BJ (cell line): ENCODE results near the gene GPR32. TPM values are rescaled to one million over a fixed set of nuclear protein-coding genes. Genes with fewer than 3 reads are reported as not detected.
"Not testable (repeated sequence)": the region's sequence is repeated elsewhere in the genome, so short reads cannot be mapped to it uniquely, and the experiment has no call there.

Experiments used
- CTCF ChIA-PET: fragments of 350-600 bp; formaldehyde crosslinking; extraction: SDS; loops from one replicate; lab custom pipeline; 2021; ENCODE audit warnings: antibody characterized with exemption, inconsistent platforms; lab: Yijun Ruan, JAX
- POLR2A ChIA-PET: fragments of 300-600 bp; sonication (Branson Sonifier 250); formaldehyde crosslinking; extraction: SDS; loops from one replicate; lab custom pipeline; 2021; ENCODE audit warnings: antibody characterized with exemption; lab: Charles Lee
- DNase-seq: peaks from one replicate; pipeline ENCODE4 v3.0.0-alpha.2; 2011; ENCODE audit warnings: low read depth
- H3K27me3 ChIP-seq: 2 replicates; pipeline ENCODE4 v1.6.0; 2011; ENCODE audit warnings: low read length; ENCODE audit not compliant: control insufficient read depth, insufficient read depth
- H3K36me3 ChIP-seq: 2 replicates; pipeline ENCODE4 v1.5.1; 2011; ENCODE audit warnings: low read length; ENCODE audit not compliant: control insufficient read depth, insufficient read depth
- H3K4me3 ChIP-seq: 2 replicates; pipeline ENCODE4 v1.5.1; 2011; ENCODE audit warnings: low read depth, mild to moderate bottlenecking, control low read depth, low read length
- polyA plus RNA-seq: library from polyadenylated mRNA; depleted of rRNA; stranded (reverse); fragments of >200 nt; gene quantifications from 2 replicates; pipeline ENCODE4 v1.2.3, GENCODE V29; 2011
- TF ChIP-seq, protein P1 (sequence below): IDR thresholded peaks from 2 replicates; pipeline ENCODE4 v1.5.1; 2011; ENCODE audit warnings: low read depth, mild to moderate bottlenecking, control low read depth, inconsistent platforms, low read length, moderate library complexity; ENCODE audit not compliant: insufficient read depth

GPR32 gene
- polyA plus RNA-seq, 1 experiment: not detected

GRCh38 chr19:50739914-50740426, 30.3 kb upstream of the GPR32 start:
- no peak for DNase-seq
- peaks cover 2% of the 10 kb centered on the region for H3K27me3 ChIP-seq
- POLR2A ChIA-PET: no interaction called here
- TF ChIP-seq, protein P1, sequence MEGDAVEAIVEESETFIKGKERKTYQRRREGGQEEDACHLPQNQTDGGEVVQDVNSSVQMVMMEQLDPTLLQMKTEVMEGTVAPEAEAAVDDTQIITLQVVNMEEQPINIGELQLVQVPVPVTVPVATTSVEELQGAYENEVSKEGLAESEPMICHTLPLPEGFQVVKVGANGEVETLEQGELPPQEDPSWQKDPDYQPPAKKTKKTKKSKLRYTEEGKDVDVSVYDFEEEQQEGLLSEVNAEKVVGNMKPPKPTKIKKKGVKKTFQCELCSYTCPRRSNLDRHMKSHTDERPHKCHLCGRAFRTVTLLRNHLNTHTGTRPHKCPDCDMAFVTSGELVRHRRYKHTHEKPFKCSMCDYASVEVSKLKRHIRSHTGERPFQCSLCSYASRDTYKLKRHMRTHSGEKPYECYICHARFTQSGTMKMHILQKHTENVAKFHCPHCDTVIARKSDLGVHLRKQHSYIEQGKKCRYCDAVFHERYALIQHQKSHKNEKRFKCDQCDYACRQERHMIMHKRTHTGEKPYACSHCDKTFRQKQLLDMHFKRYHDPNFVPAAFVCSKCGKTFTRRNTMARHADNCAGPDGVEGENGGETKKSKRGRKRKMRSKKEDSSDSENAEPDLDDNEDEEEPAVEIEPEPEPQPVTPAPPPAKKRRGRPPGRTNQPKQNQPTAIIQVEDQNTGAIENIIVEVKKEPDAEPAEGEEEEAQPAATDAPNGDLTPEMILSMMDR: no peak
- no peaks in the 10 kb centered on the region for H3K36me3 ChIP-seq
- CTCF ChIA-PET: no interaction called here
- no peak overlapping the region for H3K4me3 ChIP-seq

DNA sequence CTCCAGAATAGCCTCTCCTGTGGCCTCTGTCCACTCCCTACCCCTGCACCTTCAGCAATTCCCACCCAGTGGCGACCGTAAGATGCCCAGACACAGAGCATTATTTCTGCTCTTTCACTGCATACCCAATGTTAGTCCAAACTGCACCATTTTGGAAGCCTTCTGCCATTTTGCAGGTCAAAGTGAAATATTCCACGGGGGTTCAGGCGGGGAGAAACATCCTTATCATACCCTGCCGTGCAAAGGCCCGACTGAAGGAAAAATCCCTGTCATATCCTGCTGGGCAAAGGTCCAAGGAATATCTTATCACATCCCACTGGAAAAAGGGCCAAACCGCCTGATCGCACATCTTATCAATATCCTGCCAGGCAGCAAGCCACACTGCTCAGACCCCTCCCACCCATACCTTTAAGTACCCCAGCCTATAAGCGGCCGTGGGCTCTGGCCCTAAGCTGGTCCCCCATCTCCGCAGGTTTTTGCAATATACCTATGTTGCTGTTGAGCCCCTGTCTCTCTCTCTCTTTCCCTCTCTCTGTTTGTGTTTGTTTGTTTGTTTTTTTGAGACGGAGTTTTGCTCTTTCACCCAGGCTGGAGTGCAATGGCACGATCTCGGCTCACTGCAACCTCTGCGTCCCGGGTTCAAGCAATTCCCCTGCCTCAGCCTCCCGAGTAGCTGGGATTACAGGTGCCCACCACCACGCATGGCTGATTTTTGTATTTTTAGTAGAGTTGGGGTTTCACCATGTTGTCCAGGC, 28.9 kb upstream of the GPR32 start:
- H3K36me3 ChIP-seq: no peaks in the 10 kb centered on the region
- ChIA-PET CTCF (interaction anchor here (0.6 to 0.9 kb wide), 2 partner anchors 16 to 252 kb away, joined by 3 to 4 read pairs; no protein-coding TSS in a partner anchor), POLR2A (no interaction called here)
- no peak overlapping the region for H3K4me3 ChIP-seq
- TF ChIP-seq, protein P1: no peak
- no peak for DNase-seq
- H3K27me3 ChIP-seq: peaks cover 2% of the 10 kb centered on the region

- DNase-seq: no peak
- Histone ChIP-seq H3K4me3 (no peak overlapping the region), H3K27me3 (peaks cover 2% of the 10 kb centered on the region), H3K36me3 (no peaks in the 10 kb centered on the region)
- TF ChIP-seq, protein P1: no peak
- CTCF ChIA-PET: no interaction called here
- POLR2A ChIA-PET: no interaction called here
Measured at GRCh38 chr19:50743537-50743936, 26.7 kb upstream of the GPR32 start.

DNA sequence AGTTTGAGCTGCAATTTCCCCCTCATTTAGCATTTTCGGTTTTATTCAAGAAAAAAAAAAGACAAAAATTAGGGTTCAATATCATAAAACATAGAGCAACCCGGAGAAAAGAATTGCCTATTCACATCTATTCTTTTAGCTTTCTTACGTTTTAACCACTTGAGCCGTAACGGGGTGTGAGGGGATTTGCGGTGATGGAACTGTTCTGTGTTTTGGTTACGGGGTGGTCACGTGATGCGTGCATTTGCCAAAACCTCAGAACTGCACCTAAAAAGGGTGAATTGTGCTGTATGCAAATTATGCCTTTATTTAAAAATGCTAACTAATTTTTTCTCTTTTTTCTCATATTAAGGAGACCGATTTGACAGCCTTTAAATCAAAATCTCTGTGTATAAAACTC, 25.0 kb upstream of the GPR32 start:
- POLR2A ChIA-PET: no interaction called here
- Histone ChIP-seq H3K36me3 (no peaks in the 10 kb centered on the region), H3K4me3 (no peak overlapping the region), H3K27me3 (no peaks in the 10 kb centered on the region)
- CTCF ChIA-PET: no interaction called here
- no peak for DNase-seq
- TF ChIP-seq, protein P1: no peak

GRCh38 chr19:50747141-50747540, 23.1 kb upstream of the GPR32 start:
- H3K36me3 ChIP-seq, H3K4me3 ChIP-seq, H3K27me3 ChIP-seq, DNase-seq, POLR2A ChIA-PET, CTCF ChIA-PET: not testable (repeated sequence)

- ChIA-PET POLR2A (no interaction called here), CTCF (no interaction called here)
Measured at GRCh38 chr19:50749490-50749889, 20.8 kb upstream of the GPR32 start.

More at GRCh38 chr19:50749490-50749889, 20.8 kb upstream of the GPR32 start:
- Histone ChIP-seq H3K4me3 (no peak overlapping the region), H3K36me3 (no peaks in the 10 kb centered on the region), H3K27me3 (no peaks in the 10 kb centered on the region)
- DNase-seq: no peak
- TF ChIP-seq, protein P1: no peak
